ENCODE data around the gene CTNNBL1.

DNA sequence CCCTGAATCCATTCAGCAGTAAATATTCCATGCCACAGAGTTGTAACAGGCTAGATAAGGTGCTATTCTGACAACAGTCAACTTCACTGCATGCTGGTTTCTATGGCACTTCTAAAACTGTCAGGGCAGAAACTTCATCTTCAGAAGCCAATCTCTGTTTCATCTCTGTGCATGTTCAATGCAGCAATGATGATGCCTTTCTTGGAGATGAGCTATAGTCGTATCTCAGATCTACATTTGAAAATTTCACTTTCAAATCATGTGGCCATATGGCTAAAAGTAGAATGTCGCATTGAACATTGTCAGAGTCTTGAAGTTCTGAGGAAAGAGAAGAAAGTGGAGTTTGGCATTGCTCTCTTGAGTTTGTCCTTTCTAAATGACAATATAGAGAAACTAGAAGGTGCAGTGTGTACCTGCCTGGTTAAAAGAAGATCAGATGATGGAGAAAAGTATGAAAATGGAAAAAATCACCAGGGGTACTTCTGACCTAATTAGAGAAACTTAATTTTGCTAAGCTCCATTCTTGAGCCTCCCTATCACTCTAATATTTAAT, 160.1 kb downstream of the CTNNBL1 start:
- TF ChIP-seq EZH2 (IDR thresholded peaks at IDR 0.05; ENCODE audit: borderline replicate concordance): no peak
- TF ChIP-seq, protein P1, sequence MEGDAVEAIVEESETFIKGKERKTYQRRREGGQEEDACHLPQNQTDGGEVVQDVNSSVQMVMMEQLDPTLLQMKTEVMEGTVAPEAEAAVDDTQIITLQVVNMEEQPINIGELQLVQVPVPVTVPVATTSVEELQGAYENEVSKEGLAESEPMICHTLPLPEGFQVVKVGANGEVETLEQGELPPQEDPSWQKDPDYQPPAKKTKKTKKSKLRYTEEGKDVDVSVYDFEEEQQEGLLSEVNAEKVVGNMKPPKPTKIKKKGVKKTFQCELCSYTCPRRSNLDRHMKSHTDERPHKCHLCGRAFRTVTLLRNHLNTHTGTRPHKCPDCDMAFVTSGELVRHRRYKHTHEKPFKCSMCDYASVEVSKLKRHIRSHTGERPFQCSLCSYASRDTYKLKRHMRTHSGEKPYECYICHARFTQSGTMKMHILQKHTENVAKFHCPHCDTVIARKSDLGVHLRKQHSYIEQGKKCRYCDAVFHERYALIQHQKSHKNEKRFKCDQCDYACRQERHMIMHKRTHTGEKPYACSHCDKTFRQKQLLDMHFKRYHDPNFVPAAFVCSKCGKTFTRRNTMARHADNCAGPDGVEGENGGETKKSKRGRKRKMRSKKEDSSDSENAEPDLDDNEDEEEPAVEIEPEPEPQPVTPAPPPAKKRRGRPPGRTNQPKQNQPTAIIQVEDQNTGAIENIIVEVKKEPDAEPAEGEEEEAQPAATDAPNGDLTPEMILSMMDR (IDR thresholded peaks at IDR 0.05; ENCODE audit: poor library complexity): no peak

Data from hepatocyte (in vitro differentiated cells).